Measurements from ENCODE around the gene ZNF84.

The ZNF84 gene

DNA sequence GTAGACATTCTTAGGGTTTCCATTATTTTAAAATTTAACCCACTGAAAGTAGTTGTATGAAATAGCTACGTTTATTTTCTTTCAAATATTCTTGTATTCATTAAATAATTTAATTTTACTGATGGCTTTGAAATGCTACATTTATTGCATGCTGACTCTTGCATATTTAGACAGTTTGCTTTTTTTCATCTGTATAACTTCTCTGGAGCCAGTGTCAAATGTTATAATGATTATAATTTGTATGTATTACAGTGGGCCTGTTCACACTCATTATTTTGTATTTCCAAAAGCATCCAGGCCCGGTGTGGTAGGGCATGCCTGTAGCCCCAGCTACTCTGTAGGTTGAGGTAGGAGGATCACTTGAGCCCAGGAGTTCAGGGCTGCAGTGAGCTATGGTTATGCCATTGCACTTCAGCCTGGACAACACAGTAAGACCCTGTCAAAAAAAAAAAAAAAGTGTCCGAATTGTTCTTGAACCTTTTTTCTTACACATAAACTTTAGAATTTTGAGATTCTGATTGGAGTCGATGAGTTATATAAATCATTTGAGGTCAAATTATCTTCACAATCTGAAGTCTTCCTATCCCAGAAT, 905 bp downstream of the ZNF84 start:
- intact Hi-C loops (cut with DNase I; ENCODE audit: low total_unique reads): loop anchor here (5.0 kb wide), 1 partner anchor 44 kb away; the partner anchor contains the start of gene ZNF140
- peak overlapping the region; percentile 80 to 93 for H3K4me3 ChIP-seq
- H3K27ac ChIP-seq: peak overlapping the region; percentile 95 to 96
- TF ChIP-seq, protein P1, sequence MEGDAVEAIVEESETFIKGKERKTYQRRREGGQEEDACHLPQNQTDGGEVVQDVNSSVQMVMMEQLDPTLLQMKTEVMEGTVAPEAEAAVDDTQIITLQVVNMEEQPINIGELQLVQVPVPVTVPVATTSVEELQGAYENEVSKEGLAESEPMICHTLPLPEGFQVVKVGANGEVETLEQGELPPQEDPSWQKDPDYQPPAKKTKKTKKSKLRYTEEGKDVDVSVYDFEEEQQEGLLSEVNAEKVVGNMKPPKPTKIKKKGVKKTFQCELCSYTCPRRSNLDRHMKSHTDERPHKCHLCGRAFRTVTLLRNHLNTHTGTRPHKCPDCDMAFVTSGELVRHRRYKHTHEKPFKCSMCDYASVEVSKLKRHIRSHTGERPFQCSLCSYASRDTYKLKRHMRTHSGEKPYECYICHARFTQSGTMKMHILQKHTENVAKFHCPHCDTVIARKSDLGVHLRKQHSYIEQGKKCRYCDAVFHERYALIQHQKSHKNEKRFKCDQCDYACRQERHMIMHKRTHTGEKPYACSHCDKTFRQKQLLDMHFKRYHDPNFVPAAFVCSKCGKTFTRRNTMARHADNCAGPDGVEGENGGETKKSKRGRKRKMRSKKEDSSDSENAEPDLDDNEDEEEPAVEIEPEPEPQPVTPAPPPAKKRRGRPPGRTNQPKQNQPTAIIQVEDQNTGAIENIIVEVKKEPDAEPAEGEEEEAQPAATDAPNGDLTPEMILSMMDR (IDR thresholded peaks at IDR 0.05): no peak
- no peak for DNase-seq
- H3K9me3 ChIP-seq: peaks cover 10 to 71% (median 39%) of the 10 kb centered on the region in 3 donors
- no peaks in the 10 kb centered on the region for H3K27me3 ChIP-seq
- H3K36me3 ChIP-seq: peaks cover 31 to 46% (median 45%) of the 10 kb centered on the region in 3 donors
- H3K4me1 ChIP-seq: peaks cover 0 to 9% (median 6%) of the 10 kb centered on the region in 4 donors

DNA sequence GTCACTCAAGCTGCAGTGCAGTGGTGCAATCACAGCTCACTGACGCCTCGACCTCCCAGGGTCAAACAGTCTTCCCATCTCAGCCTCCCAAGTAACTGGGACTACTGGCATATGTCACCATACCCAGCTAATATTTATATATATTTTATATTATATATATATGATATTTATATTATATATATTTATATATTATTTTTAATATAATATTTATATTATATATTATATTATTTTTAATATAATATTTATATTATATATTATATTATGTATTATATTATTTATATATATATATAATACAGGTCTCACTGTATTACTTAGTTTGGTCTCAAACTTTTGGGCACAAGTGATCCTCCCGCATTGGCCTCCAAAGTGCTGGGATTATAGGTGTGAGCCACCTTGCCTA, 9.4 kb downstream of the ZNF84 start:
- Histone ChIP-seq H3K4me3 (no peak overlapping the region), H3K27me3 (no peaks in the 10 kb centered on the region), H3K27ac (no peak overlapping the region), H3K9me3 (peaks cover 28 to 99% (median 96%) of the 10 kb centered on the region in 3 donors), H3K4me1 (no peaks in the 10 kb centered on the region), H3K36me3 (peaks cover 98 to 100% (median 98%) of the 10 kb centered on the region in 3 donors)
- intact Hi-C loops (cut with DNase I; ENCODE audit: low total_unique reads): no loop called here
- TF ChIP-seq, protein P1 (IDR thresholded peaks at IDR 0.05): no peak
- no peak for DNase-seq

DNA sequence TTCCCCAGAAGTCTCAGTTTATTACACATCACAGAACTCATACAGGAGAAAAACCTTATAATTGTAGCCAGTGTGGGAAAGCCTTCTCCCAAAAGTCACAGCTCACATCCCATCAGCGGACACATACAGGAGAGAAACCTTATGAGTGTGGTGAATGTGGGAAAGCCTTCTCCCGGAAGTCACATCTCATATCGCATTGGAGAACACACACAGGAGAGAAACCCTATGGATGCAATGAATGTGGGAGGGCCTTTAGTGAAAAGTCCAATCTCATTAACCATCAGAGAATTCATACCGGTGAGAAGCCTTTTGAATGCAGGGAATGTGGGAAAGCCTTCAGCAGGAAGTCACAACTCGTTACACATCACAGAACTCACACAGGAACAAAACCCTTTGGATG, 20.1 kb downstream of the ZNF84 start:
- H3K27ac ChIP-seq: no peak overlapping the region
- peaks cover 48 to 100% (median 97%) of the 10 kb centered on the region in 3 donors for H3K9me3 ChIP-seq
- TF ChIP-seq, protein P1 (IDR thresholded peaks at IDR 0.05): no peak
- no peak overlapping the region for H3K4me3 ChIP-seq
- intact Hi-C loops (cut with DNase I; ENCODE audit: low total_unique reads): no loop called here
- no peak for DNase-seq
- peaks cover 77 to 100% (median 99%) of the 10 kb centered on the region in 3 donors for H3K36me3 ChIP-seq
- H3K4me1 ChIP-seq: no peaks in the 10 kb centered on the region
- H3K27me3 ChIP-seq: no peaks in the 10 kb centered on the region

DNA sequence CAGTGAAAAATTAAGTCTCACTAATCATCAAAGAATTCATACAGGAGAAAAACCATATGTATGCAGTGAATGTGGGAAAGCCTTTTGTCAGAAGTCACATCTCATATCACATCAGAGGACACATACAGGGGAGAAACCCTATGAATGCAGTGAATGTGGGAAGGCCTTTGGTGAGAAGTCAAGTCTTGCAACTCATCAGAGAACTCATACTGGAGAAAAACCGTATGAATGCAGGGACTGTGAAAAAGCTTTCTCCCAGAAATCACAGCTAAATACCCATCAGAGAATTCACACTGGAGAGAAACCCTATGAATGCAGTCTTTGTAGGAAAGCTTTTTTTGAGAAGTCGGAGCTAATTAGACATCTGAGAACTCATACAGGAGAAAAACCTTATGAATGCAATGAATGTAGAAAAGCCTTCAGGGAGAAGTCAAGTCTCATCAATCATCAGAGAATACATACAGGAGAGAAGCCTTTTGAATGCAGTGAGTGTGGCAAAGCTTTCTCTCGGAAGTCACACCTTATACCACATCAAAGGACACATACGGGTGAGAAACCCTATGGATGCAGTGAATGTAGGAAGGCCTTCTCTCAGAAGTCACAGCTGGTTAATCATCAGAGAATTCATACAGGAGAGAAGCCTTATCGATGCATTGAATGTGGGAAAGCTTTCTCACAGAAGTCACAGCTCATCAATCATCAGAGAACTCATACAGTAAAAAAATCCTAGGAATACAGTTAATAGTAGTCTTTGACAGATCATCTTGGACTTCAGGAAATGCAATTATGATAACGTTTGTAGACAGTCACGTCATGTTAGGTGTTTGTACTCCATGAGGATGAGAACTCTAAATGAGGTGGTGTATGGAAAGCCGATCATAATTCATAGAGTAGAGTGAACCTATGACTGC, 21.1 kb downstream of the ZNF84 start:
- Histone ChIP-seq H3K4me1 (no peaks in the 10 kb centered on the region), H3K36me3 (peaks cover 75 to 100% (median 99%) of the 10 kb centered on the region in 3 donors), H3K27ac (no peak overlapping the region), H3K4me3 (no peak overlapping the region), H3K27me3 (no peaks in the 10 kb centered on the region), H3K9me3 (peaks cover 47 to 100% (median 97%) of the 10 kb centered on the region in 3 donors)
- intact Hi-C loops (cut with DNase I; ENCODE audit: low total_unique reads): no loop called here
- TF ChIP-seq, protein P1 (IDR thresholded peaks at IDR 0.05): no peak
- DNase-seq: no peak

DNA sequence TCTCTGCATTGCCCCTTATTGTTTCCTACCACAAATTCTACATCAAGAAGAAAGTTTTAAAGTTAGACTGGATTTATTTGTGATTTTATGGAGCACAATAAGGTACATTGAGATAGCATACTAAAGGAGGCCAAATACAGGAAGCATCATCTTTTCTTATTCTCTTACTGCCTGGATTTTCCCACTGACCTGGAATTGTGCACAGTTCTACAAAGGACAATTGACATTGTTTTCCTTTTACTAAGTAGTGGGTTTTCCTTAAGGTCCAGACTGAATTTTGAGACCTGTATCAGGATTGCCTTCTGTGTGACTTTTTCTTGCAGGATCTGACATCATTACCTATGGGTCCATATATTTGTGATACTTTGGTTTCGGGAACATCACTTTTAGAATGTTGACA, 24.6 kb downstream of the ZNF84 start:
- H3K4me1 ChIP-seq: no peaks in the 10 kb centered on the region
- no peak for DNase-seq
- TF ChIP-seq, protein P1 (IDR thresholded peaks at IDR 0.05): no peak
- intact Hi-C loops (cut with DNase I; ENCODE audit: low total_unique reads): no loop called here
- H3K9me3 ChIP-seq: peaks cover 55 to 100% (median 98%) of the 10 kb centered on the region in 3 donors
- H3K36me3 ChIP-seq: peaks cover 47 to 79% (median 77%) of the 10 kb centered on the region in 3 donors
- H3K27me3 ChIP-seq: no peaks in the 10 kb centered on the region
- H3K27ac ChIP-seq: no peak overlapping the region
- no peak overlapping the region for H3K4me3 ChIP-seq

Measured in tibial artery (tissue), 4 donors.